RPMI7951 (cell line): ENCODE data around the gene MFAP3. TPM values are rescaled to one million over a fixed set of nuclear protein-coding genes. Genes with fewer than 3 reads are reported as not detected.
"Not testable (repeated sequence)": the region's sequence is repeated elsewhere in the genome, so short reads cannot be mapped to it uniquely, and the experiment has no call there.

ENCODE experiments used
- DNase-seq: peaks from one replicate; pipeline ENCODE4 v3.0.0-alpha.2; 2012; ENCODE audit warnings: low read depth
- total RNA-seq: library from RNA; depleted of rRNA; stranded (reverse); fragments of >200 nt; shearing (Covaris generic); gene quantifications from 2 replicates; pipeline ENCODE4 v1.2.3, GENCODE V29; 2014; rRNA removed

Gene MFAP3
- total RNA-seq = 51.1 and 58.9 TPM in 2 replicates

- peak; percentile 80 for DNase-seq
Measured at GRCh38 chr5:154038707-154039457, at the start of gene MFAP3, which contains the start of gene FAM114A2. TSS of gene MFAP3 (plus strand) at chr5:154038967. CDS start at chr5:154049723, 10,756 bp downstream. TSS of gene FAM114A2 (minus strand) at chr5:154038910. CDS start at chr5:154034953, 3,957 bp downstream.

- DNase-seq = no peak
Measured at GRCh38 chr5:153991168-153991567, 47.6 kb upstream of the MFAP3 start.

GRCh38 chr5:153998010-153998409, 40.8 kb upstream of the MFAP3 start:
- DNase-seq = no peak

- DNase-seq = no peak
Measured at GRCh38 chr5:153998768-153999167, 40.0 kb upstream of the MFAP3 start.

- DNase-seq = no peak
Measured at GRCh38 chr5:153999995-154000394, 38.8 kb upstream of the MFAP3 start.

- no peak for DNase-seq
Measured at GRCh38 chr5:154000703-154001102, 38.1 kb upstream of the MFAP3 start.

- DNase-seq = no peak
Measured at GRCh38 chr5:154002093-154002492, 36.7 kb upstream of the MFAP3 start.

- DNase-seq = no peak
Measured at GRCh38 chr5:154002511-154003020, 36.2 kb upstream of the MFAP3 start.

- no peak for DNase-seq
Measured at GRCh38 chr5:154005648-154006047, 33.1 kb upstream of the MFAP3 start.

GRCh38 chr5:154010660-154011059, 28.1 kb upstream of the MFAP3 start:
- DNase-seq = no peak

GRCh38 chr5:154015071-154015693, 23.6 kb upstream of the MFAP3 start:
- no peak for DNase-seq

GRCh38 chr5:154018919-154019318, 19.8 kb upstream of the MFAP3 start:
- DNase-seq = not testable (repeated sequence)

- DNase-seq = no peak
Measured at GRCh38 chr5:154025951-154026350, 12.8 kb upstream of the MFAP3 start.

GRCh38 chr5:154031937-154032489, 6.8 kb upstream of the MFAP3 start:
- no peak for DNase-seq

- DNase-seq = no peak
Measured at GRCh38 chr5:154034944-154035343, 3.8 kb upstream of the MFAP3 start.

GRCh38 chr5:154038261-154038706, 483 bp upstream of the MFAP3 start:
- DNase-seq = no peak

- no peak for DNase-seq
Measured at GRCh38 chr5:154039458-154039829, 677 bp downstream of the MFAP3 start.

- DNase-seq = no peak
Measured at GRCh38 chr5:154042766-154043165, 4.0 kb downstream of the MFAP3 start.

GRCh38 chr5:154044099-154044498, 5.3 kb downstream of the MFAP3 start:
- no peak for DNase-seq

GRCh38 chr5:154044581-154044980, 5.8 kb downstream of the MFAP3 start:
- no peak for DNase-seq

GRCh38 chr5:154046486-154046885, 7.7 kb downstream of the MFAP3 start:
- DNase-seq = no peak

GRCh38 chr5:154047324-154047723, 8.6 kb downstream of the MFAP3 start:
- DNase-seq = no peak

GRCh38 chr5:154049636-154050035, 10.9 kb downstream of the MFAP3 start:
- DNase-seq = no peak
